Activated CD4-positive, alpha-beta memory T cell treated with anti-CD3 and anti-CD28 coated beads for 36 hours (primary cell): Measurements from ENCODE around the gene KLHL35. TPM values are rescaled to one million over a fixed set of nuclear protein-coding genes. Genes with fewer than 3 reads are reported as not detected.
A peak's percentile ranks its signal among the peaks of the same experiment; 100 is the strongest.
"Not testable (repeated sequence)": the region's sequence is repeated elsewhere in the genome, so short reads cannot be mapped to it uniquely, and the experiment has no call there.

ENCODE experiments used
- CTCF ChIA-PET: fragments of 350-600 bp; sonication (Branson Sonifier 250); formaldehyde crosslinking; loops from one replicate; lab custom pipeline; 2021; ENCODE audit warnings: antibody characterized with exemption, inconsistent platforms; lab: Charles Lee
- POLR2A ChIA-PET: fragments of 350-600 bp; sonication (Branson Sonifier 250); formaldehyde crosslinking; loops from one replicate; lab custom pipeline; 2021; ENCODE audit warnings: antibody characterized with exemption; lab: Charles Lee
- DNase-seq: peaks from one replicate; pipeline ENCODE4 v3.0.0-alpha.2; 2020
- H3K27ac Mint-ChIP-seq: one replicate; pipeline ENCODE4 v1.8.0; 2021; ENCODE audit warnings: mixed read lengths
- H3K27me3 Mint-ChIP-seq: one replicate; pipeline ENCODE4 v1.8.0; 2021; ENCODE audit warnings: mixed read lengths
- H3K36me3 Mint-ChIP-seq: one replicate; pipeline ENCODE4 v1.8.0; 2021; ENCODE audit warnings: mixed read lengths
- H3K4me1 Mint-ChIP-seq: one replicate; pipeline ENCODE4 v1.8.0; 2021; ENCODE audit warnings: low read depth, mixed read lengths
- H3K4me3 Mint-ChIP-seq: one replicate; pipeline ENCODE4 v1.8.0; 2021; ENCODE audit warnings: mild to moderate bottlenecking, mixed read lengths
- H3K9me3 Mint-ChIP-seq: one replicate; pipeline ENCODE4 v1.8.0; 2021; ENCODE audit warnings: mixed read lengths
- intact Hi-C: fragments of 100-400 bp; cut with micrococcal nuclease; formaldehyde crosslinking; loops from one replicate; pipeline ENCODE4 v1.15.1; 2023
- total RNA-seq, 2 experiments: library from RNA; stranded (reverse); gene quantifications; one replicate each; pipeline ENCODE4 v1.2.3, GENCODE V29; 2021

The KLHL35 gene
- total RNA-seq, 2 experiments from 2014 or later: 0.12 to 0.51 TPM

DNA sequence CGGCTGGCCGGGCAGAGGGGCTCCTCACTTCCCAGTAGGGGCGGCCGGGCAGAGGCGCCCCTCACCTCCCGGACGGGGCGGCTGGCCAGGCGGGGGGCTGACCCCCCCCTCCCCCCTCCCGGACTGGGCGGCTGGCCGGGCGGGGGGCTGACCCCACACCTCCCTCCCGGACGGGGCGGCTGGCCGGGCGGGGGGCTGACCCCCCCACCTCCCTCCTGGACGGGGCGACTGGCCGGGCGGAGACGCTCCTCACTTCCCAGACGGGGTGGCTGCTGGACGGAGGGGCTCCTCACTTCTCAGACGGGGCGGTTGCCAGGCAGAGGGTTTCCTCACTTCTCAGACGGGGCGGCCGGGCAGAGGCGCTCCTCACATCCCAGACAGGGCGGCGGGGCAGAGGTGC is 23.0 kb downstream of the KLHL35 start:
- CTCF ChIA-PET, H3K4me3 Mint-ChIP-seq, DNase-seq, POLR2A ChIA-PET, H3K9me3 Mint-ChIP-seq, H3K27ac Mint-ChIP-seq, H3K27me3 Mint-ChIP-seq, intact Hi-C loops: not testable (repeated sequence)
- Mint-ChIP-seq H3K36me3 (peaks cover 36% of the 10 kb centered on the region), H3K4me1 (peaks cover 17% of the 10 kb centered on the region)

DNA sequence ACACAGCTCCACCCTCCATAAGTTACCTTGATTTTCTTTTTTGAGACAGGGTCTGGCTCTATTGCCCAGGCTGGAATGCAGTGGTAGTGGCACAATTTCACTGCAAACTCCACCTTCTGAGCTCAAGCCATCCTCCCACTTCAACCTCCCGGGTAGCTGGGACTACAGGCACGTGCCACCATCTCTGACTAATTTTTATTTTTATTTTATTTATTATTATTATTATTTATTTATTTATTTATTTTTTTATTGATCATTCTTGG is 24.1 kb downstream of the KLHL35 start:
- no peak overlapping the region for H3K4me3 Mint-ChIP-seq
- H3K36me3 Mint-ChIP-seq: peaks cover 44% of the 10 kb centered on the region
- H3K27ac Mint-ChIP-seq: no peak overlapping the region
- intact Hi-C loops: no loop called here
- no peaks in the 10 kb centered on the region for H3K27me3 Mint-ChIP-seq
- CTCF ChIA-PET: interaction anchor here (1.2 to 2.1 kb wide), 6 partner anchors 8 to 117 kb away, joined by 4 to 14 read pairs (median 4); partner anchors contain the start of gene GDPD5
- H3K9me3 Mint-ChIP-seq: no peaks in the 10 kb centered on the region
- POLR2A ChIA-PET: interaction anchor here (1.8 to 1.9 kb wide), 2 partner anchors 9 kb away, joined by 5 to 9 read pairs; partner anchors contain the start of gene RPS3
- DNase-seq: no peak
- H3K4me1 Mint-ChIP-seq: peaks cover 24% of the 10 kb centered on the region

DNA sequence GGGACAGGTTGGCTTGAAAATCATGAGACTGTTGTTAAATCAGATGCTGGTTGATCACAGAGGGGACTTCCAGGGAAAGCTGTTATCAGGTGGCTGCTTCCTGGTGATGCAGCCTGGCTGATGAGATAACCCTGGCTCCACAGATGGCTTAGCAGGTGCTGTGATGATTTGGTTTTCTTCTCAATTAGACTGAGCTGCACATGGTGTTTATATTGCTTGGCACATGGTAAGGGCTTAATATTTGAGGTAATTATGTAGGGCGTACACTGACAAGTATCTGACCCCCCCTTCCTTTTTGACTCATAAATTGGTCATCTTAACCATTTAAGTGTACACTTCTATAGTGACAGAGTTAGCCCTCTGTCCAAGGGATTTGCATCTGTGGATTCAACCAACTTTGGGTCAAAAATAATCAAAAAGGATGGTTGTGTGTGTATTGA is 26.6 kb downstream of the KLHL35 start:
- Mint-ChIP-seq H3K9me3 (no peaks in the 10 kb centered on the region), H3K27ac (peak overlapping the region; percentile 33), H3K36me3 (peaks cover 66% of the 10 kb centered on the region), H3K4me3 (no peak overlapping the region), H3K27me3 (no peaks in the 10 kb centered on the region), H3K4me1 (peaks cover 49% of the 10 kb centered on the region)
- ChIA-PET CTCF (interaction anchor here (0.6 to 0.8 kb wide), 2 partner anchors 120 to 126 kb away, joined by 3 read pairs; partner anchors contain the start of gene GDPD5), POLR2A (no interaction called here)
- DNase-seq: no peak
- intact Hi-C loops: no loop called here

DNA sequence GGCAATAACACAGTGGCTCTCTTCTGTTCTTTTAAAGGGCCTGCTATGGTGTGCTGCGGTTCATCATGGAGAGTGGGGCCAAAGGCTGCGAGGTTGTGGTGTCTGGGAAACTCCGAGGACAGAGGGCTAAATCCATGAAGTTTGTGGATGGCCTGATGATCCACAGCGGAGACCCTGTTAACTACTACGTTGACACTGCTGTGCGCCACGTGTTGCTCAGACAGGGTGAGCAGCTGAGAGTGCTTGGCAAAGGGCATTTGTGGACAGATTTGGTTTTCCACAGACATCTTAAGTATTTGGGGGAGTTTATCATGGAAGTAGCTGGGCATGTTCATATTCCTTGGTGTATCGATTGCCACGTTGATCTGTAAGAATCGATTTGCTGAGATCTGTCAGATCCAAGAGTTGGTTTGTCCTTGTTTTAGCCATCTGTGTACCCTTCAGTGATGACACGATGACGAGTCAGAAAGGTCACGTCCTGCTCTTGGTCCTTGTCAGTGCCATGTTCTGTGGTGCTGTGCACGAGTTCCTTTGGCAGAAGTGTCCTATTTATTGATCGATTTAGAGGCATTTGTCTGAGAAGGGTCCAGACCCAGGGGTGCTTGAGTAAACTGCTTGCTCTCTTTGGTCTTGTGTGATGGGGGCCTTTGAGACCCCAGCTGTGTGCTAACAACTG is 28.9 kb downstream of the KLHL35 start:
- CTCF ChIA-PET: interaction anchor here (1.4 kb wide), 1 partner anchor 128 kb away, joined by 3 read pairs; no protein-coding TSS in a partner anchor
- DNase-seq: no peak
- intact Hi-C loops: no loop called here
- H3K4me3 Mint-ChIP-seq: peak overlapping the region; percentile 18
- H3K4me1 Mint-ChIP-seq: peaks cover 56% of the 10 kb centered on the region
- peak overlapping the region; percentile 99 for H3K27ac Mint-ChIP-seq
- no peaks in the 10 kb centered on the region for H3K9me3 Mint-ChIP-seq
- POLR2A ChIA-PET: interaction anchor here (1.1 kb wide), 1 partner anchor 12 kb away, joined by 6 read pairs; no protein-coding TSS in a partner anchor
- H3K27me3 Mint-ChIP-seq: no peaks in the 10 kb centered on the region
- H3K36me3 Mint-ChIP-seq: peaks cover 87% of the 10 kb centered on the region

DNA sequence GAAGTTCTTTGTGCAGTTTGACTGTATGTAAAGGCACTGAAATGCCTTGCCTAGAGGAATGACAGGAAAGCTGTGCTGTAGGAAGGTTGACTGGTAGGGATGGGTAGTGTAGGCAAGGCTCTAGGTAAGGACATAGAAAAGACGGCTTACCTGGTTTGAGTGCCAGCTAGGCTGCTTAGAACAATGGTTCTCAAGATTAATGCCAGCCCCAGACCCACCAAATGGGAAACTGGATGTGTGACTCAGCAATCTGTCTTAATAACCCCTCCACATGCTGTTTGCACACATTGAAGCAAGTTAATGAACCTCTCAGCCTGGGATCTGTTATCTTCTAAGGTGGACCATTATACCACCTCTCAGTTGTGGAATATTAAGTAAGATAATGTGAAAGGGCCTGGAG is 30.0 kb downstream of the KLHL35 start:
- DNase-seq: no peak
- H3K27ac Mint-ChIP-seq: peak overlapping the region; percentile 99
- H3K36me3 Mint-ChIP-seq: peaks cover 83% of the 10 kb centered on the region
- no peaks in the 10 kb centered on the region for H3K27me3 Mint-ChIP-seq
- CTCF ChIA-PET: interaction anchor here (1.0 to 1.4 kb wide), 3 partner anchors 14 to 129 kb away, joined by 3 to 5 read pairs (median 3); no protein-coding TSS in a partner anchor
- peak overlapping the region; percentile 100 for H3K4me3 Mint-ChIP-seq
- intact Hi-C loops: no loop called here
- H3K4me1 Mint-ChIP-seq: peaks cover 57% of the 10 kb centered on the region
- POLR2A ChIA-PET: interaction anchor here (0.6 kb wide), 1 partner anchor 445 kb away, joined by 3 read pairs; no protein-coding TSS in a partner anchor
- H3K9me3 Mint-ChIP-seq: no peaks in the 10 kb centered on the region

DNA sequence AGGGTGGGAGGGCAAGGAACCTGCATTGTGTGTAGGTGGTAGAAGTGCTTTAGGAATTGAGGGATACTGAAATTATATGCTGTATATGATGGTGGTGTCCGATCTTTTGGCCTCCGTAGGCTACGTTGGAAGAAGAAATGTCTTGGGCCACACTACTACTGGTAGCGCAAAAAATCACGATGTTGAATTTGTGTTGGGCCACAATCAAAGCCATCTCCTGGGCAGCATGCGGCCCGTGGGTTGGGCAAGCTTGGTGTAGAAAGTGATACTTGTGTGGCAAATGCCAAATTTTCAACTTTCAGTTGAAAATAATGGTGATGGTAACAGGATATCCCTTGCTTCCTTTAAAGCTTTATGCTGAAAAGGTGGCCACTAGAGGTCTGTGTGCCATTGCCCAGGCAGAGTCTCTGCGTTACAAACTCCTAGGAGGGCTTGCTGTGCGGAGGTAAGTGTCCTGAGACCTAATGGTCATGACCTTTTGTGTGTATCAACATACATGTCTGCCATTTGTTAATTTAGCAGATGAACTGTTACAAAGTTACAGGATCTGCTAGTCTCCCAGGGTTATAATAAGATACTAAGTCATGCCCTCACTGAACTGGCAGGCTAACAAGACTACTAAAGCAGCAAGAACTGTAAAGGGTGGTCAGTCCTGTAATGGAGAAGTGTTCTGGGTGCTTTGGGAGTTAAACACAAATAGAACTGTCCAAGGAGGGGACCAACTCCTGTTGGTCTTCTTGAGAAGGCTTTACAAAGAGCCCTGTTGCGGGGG is 30.8 kb downstream of the KLHL35 start:
- DNase-seq: no peak
- intact Hi-C loops: no loop called here
- Mint-ChIP-seq H3K36me3 (peaks cover 76% of the 10 kb centered on the region), H3K4me3 (peak overlapping the region; percentile 100), H3K4me1 (peaks cover 52% of the 10 kb centered on the region), H3K27ac (peak overlapping the region; percentile 99), H3K9me3 (no peaks in the 10 kb centered on the region), H3K27me3 (no peaks in the 10 kb centered on the region)
- ChIA-PET CTCF (interaction anchor here (1.0 kb wide), 1 partner anchor 17 kb away, joined by 3 read pairs; no protein-coding TSS in a partner anchor), POLR2A (no interaction called here)

DNA sequence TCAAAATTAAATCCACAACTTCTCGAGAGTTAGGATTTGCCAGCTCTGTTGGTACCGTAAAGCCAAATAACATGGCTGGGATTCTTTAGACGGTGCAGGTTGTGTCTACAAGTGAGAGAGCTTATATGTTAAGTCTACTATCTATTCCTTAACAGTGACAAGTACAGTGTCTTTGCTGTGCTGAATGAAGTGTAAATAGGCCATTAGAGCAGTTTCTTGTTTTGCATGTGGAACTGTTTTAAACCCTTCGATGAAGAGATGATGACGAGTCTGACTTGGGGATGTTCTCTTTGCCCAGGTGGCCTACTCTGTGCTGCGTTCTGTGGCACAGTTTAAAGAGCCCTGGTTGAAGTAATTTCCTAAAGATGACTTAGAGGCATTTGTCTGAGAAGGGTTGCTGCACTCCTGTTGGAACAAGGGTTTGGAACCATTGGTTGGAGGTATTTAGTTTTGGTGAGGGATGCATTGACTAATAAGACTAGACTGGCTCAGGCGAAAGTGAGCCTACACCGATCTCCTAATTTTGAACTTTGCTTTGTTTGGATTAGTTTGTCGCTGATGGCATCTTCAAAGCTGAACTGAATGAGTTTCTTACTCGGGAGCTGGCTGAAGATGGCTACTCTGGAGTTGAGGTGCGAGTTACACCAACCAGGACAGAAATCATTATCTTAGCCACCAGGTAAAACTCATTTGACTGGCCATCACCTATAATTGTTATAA is 32.7 kb downstream of the KLHL35 start:
- DNase-seq: no peak

DNA sequence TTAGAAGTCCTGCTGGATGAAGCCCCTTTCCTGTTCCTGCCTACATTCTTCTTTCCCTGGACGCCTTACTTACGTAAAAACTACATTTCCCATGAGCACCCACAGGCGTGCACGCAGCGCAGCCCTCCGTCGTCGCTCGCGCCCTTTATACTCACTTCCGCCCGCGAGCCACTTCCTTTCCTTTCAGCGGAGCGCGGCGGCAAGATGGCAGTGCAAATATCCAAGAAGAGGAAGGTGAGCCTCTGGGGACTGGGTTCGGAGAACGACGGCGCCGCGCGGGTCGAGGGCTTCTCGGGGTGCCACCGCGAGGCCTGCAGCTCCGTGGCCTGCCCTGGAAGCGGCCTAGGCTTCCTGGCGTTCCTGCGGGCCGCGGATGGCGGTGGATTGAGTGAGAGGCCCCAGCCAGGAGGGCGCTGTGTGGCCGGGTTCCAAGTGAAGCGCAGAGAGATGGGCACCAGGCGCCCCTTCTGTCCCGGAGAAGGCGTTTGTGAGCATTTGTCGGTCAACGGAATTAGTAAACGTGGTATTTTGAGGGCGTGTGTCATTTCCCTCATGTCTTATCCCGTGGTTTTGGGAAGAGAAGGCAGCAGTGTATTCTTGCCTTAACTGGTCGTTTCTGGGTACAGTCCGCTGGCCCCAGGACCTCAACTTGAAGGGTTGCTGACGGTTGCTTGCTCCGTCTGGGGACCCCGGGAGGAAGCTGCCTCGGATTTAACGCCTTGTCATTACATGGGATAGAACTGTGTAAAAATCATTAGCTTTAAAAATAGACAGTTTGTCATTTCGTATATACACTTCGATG is 33.5 kb downstream of the KLHL35 start, which contains the start of gene RPS3:
TSS of gene RPS3 (plus strand) at position 175 of the 802 bp plus-strand sequence. CDS start at position 205, 30 bp downstream.
- H3K27ac Mint-ChIP-seq: peak within 1 kb of the TSS; percentile 99
- no peaks in the 10 kb centered on the region for H3K9me3 Mint-ChIP-seq
- H3K4me3 Mint-ChIP-seq: peak within 1 kb of the TSS; percentile 100
- intact Hi-C loops: loop anchor here (1.0 to 2.0 kb wide), 2 partner anchors 31 to 127 kb away; no protein-coding TSS in a partner anchor
- H3K27me3 Mint-ChIP-seq: no peaks in the 10 kb centered on the region
- peaks cover 39% of the 10 kb centered on the region for H3K4me1 Mint-ChIP-seq
- POLR2A ChIA-PET: interaction anchor here (1.1 to 2.8 kb wide), 7 partner anchors 8 to 163 kb away, joined by 3 to 9 read pairs (median 4); partner anchors contain the start of genes ARRB1, GDPD5 and SERPINH1
- peak; percentile 92 for DNase-seq
- H3K36me3 Mint-ChIP-seq: peaks cover 53% of the 10 kb centered on the region
- CTCF ChIA-PET: interaction anchor here (0.5 to 2.4 kb wide), 9 partner anchors 9 to 158 kb away, joined by 3 to 15 read pairs (median 5); partner anchors contain the start of gene GDPD5

More for the DNA sequence above, 32.7 kb downstream of the KLHL35 start:
- H3K4me3 Mint-ChIP-seq: peak overlapping the region; percentile 100
- CTCF ChIA-PET: interaction anchor here (0.5 to 2.4 kb wide), 10 partner anchors 8 to 159 kb away, joined by 3 to 15 read pairs (median 4); partner anchors contain the start of gene GDPD5
- H3K27ac Mint-ChIP-seq: peak overlapping the region; percentile 99
- H3K9me3 Mint-ChIP-seq: no peaks in the 10 kb centered on the region
- intact Hi-C loops: loop anchor here (2.0 kb wide), 1 partner anchor 30 kb away; no protein-coding TSS in a partner anchor
- H3K27me3 Mint-ChIP-seq: no peaks in the 10 kb centered on the region
- POLR2A ChIA-PET: interaction anchor here (1.1 to 2.8 kb wide), 9 partner anchors 8 to 162 kb away, joined by 3 to 9 read pairs (median 4); partner anchors contain the start of genes ARRB1, GDPD5 and SERPINH1
- peaks cover 59% of the 10 kb centered on the region for H3K36me3 Mint-ChIP-seq
- H3K4me1 Mint-ChIP-seq: peaks cover 40% of the 10 kb centered on the region

DNA sequence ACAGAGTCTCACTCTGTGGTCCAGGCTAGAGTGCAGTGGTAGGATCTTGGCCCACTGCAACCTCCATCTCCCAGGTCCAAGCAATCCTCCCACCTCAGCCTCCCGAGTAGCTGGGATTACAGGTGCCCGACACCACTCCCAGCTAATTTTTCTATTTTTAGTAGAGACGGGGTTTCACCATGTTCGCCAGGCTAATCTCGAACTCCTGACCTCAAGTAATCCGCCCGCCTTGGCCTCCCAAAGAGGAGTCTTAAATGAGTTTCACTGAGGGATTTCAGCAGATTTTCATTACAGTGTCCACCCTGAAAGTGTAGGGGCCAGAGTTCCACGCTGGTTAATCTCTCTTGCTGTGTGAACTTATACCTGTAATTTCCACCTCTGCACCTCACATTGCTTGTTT is 34.1 kb downstream of the KLHL35 start:
- Mint-ChIP-seq H3K36me3 (peaks cover 47% of the 10 kb centered on the region), H3K4me1 (peaks cover 36% of the 10 kb centered on the region), H3K4me3 (peak overlapping the region; percentile 100), H3K27me3 (no peaks in the 10 kb centered on the region), H3K27ac (peak overlapping the region; percentile 99), H3K9me3 (no peaks in the 10 kb centered on the region)
- intact Hi-C loops: loop anchor here (1.0 kb wide), 1 partner anchor 127 kb away; no protein-coding TSS in a partner anchor
- DNase-seq: no peak
- ChIA-PET POLR2A (interaction anchor here (2.8 kb wide), 1 partner anchor 9 kb away, joined by 9 read pairs; no protein-coding TSS in a partner anchor), CTCF (interaction anchor here (1.0 to 3.0 kb wide), 6 partner anchors 9 to 157 kb away, joined by 3 to 15 read pairs (median 6); partner anchors contain the start of gene GDPD5)

DNA sequence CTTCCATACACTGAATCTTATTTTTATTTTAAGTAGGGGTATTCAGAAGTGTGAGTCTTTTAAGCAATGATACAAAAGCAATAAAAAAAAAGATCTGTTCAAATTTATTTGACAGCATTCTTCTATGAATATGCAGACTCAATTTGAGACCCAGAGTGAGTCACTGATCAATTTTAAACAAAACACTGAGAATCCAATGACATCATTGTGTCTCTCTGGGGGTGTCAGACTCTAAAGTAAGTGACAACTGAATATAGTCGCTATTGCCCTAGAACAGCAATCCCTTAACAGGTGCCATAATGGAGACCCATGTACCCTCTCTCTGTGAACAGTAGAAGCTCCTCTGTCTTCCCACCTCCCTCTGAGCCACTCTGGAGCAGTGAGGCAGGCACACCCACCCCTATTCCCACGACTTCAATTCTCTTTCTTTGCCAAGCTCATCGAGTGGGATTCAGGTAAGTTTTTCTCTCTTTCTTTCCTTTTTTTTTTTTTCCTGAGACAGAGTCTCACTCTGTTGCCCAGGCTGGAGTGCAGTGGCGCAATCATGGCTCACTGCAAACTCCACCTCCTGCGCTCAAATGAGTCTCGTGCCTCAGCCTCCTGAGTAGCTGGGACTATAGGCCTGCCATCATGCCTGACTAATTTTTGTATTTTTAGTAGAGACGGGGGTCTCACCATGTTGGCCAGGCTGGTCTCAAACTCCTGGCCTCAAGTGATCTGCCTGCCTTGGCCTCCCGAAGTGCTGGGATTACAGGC is 38.7 kb downstream of the KLHL35 start:
- peaks cover under 1% of the 10 kb centered on the region for H3K36me3 Mint-ChIP-seq
- no peak overlapping the region for H3K4me3 Mint-ChIP-seq
- intact Hi-C loops: no loop called here
- peaks cover 6% of the 10 kb centered on the region for H3K27me3 Mint-ChIP-seq
- H3K4me1 Mint-ChIP-seq: peaks cover 5% of the 10 kb centered on the region
- ChIA-PET POLR2A (no interaction called here), CTCF (interaction anchor here (1.7 to 2.1 kb wide), 2 partner anchors 33 to 115 kb away, joined by 3 to 10 read pairs; no protein-coding TSS in a partner anchor)
- no peaks in the 10 kb centered on the region for H3K9me3 Mint-ChIP-seq
- no peak for DNase-seq
- no peak overlapping the region for H3K27ac Mint-ChIP-seq
